ENCODE measurements around the gene ADCY3. TPM values are rescaled to one million over a fixed set of nuclear protein-coding genes. Genes with fewer than 3 reads are reported as not detected.

Gene ADCY3
- total RNA-seq, 1 experiment from 2014 or later, result 25.8 TPM

DNA sequence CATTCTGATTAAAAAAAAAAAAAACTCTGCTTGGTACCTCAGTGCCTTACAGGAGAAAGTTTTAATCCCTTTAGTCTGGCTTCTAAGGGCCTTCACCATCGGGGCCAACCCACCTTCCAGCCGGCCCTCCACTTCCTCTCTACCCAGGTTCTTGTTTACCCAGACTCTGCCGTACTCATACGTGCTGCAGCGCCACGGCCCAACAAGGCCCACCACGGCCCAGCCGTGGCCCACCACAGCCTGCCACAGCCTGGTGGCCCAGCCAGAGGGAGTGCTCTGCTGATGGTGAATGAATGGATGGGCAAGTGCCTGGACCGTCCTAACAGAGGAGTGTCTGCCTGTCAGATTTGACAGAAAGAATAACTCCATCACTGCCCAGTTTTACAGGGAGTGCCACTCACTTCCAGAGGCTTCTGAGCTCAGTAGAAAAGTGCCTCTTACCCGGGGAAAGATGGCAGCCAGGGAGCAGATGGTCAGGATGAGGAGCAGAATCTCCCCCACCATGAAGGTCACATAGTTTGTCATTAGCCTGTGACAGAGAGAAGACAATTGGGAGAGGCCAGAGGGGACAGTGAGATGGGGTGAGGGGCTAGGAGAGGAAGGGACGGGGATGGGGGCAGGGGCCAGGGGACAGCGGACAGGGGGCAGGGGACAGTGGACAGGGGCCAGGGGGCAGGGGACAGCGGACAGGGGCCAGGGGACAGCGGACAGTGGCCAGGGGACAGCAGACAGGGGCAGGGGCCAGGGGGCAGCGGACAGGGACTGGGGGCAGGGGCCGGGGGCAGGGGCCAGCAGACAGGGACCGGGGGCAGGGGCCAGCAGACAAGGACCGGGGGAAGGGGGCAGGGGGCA lies 88.6 kb downstream of the ADCY3 start:
- in situ Hi-C loops (cut with HindIII; ENCODE audit: low pct_unique_long_range_greater_than_20kb, low sequenced_read_pairs), result no loop called here
- DNase-seq (ENCODE audit: low read depth, low spot score), result no peak

DNA sequence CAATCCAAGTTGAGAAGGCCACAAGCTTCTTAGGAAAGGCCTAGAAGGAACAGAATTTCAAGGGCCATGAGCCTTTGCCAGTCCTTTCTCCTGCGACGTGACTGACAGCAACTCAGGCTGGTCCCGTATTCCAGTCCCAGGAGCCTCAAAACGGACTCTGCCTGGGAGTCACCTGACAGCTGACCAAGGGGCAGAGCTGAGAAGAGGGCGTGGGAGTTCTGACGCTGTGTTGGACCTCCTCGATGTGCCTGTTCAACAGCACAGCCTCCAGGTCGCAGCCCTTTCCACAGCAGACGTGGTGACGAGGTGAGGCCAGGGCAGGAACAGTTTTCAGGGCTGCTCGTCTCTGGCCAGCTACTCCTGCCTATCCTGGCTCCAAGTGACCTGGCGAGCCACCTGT lies 89.3 kb downstream of the ADCY3 start:
- DNase-seq (ENCODE audit: low read depth, low spot score), result no peak
- in situ Hi-C loops (cut with HindIII; ENCODE audit: low pct_unique_long_range_greater_than_20kb, low sequenced_read_pairs), result no loop called here

DNA sequence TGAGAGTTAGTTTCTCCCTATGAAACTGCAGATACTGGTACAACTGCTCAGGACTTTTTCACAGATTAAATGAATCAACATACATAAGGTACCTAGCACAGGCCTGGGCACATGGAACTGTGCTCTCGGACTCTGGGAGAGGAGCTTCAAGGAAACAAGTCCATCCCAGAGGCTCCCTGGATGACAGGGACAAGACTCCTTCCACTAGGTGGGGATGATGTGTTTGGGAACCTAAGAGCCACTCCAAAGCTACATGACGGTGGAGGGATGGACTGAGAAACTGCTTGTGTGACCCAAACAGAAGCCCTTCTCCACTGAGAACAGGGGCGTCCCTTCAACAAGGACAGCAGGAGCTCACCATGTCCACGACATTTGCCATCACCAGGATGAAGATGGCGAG lies 89.7 kb downstream of the ADCY3 start:
- in situ Hi-C loops (cut with HindIII; ENCODE audit: low pct_unique_long_range_greater_than_20kb, low sequenced_read_pairs), result no loop called here

DNA sequence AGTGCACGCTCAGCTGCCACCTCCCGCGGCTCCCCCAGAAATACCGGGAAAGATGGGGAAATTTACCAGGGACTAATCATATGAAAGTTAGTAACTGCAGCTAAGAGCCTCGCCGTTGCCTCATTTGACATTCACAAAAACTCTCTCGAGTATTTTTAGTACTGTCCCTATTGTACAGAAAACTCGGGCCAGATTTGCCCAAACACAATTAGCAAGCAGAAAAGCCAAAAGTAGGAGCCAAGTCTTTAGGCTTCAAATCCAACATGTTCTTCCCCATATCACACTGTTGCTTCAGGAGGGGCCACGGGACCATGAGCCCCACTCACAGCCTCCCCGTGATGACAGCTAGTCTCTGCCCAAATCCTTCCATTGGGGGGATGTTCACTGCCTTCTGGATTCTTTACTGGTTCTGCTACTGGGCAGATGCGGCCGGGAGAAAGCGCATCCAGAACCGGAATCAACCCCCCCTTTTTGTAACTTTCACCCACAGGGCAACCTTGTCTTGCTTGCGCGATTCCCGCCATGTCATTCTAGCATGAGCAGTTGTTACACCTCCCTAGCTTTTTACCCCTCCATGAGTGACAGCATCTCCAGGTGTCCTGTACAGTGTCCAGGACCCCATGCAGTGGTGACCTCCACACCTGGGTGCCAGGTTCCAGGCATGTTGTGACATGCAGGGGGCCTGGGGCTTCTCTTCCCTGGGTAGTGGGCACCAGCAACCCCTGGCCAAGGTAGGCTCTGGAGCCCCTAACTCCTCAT lies 91.6 kb downstream of the ADCY3 start:
- in situ Hi-C loops (cut with HindIII; ENCODE audit: low pct_unique_long_range_greater_than_20kb, low sequenced_read_pairs), result no loop called here
- DNase-seq (ENCODE audit: low read depth, low spot score), result no peak

More for the DNA sequence above, 89.7 kb downstream of the ADCY3 start:
- peak; percentile 50 for DNase-seq (ENCODE audit: low read depth, low spot score)

DNA sequence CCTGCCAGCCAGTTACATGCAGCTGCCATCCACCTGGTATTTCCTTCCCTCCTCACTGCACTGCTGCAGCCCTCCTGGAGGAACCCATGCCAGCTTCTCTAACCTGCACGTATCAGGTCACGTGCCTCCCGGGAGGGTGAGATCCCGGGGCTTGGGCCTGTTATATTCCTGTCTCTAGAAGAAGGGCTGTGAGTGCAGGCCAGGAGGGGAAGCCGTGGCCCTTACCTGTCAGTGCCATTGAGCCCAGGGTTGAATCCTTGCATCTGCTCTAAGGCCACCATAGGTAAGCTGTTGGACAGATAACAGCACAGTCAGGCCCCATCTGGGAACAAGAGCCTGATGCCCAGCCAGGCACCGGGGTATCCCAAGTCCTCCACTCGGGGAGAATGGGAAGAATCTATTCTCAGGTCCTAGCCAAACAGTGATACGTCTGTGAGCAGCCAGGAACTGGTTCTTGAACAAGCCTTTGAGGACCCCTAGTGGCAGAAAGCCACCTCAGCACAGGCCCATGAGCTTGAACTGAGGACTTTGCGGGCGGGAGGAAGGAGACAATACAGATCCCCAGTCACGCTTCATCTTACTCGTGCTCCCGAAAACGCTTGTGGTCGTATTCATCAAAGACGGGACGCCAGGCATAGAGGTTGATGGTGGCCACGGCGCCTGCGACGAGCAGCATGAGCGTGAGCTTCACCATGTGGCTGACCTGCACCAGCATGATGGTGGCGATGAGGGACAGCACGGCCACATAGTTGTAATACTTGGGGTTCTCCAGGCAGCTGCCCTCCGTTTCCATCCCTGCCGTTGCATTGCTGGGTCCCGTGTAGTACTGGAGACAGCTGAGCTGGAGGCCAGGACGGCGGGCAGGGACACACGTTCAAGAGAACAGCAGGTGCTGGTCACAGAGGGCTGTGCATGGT lies 92.5 kb downstream of the ADCY3 start:
- peak; percentile 90 for DNase-seq (ENCODE audit: low read depth, low spot score)
- in situ Hi-C loops (cut with HindIII; ENCODE audit: low pct_unique_long_range_greater_than_20kb, low sequenced_read_pairs), result no loop called here

DNA sequence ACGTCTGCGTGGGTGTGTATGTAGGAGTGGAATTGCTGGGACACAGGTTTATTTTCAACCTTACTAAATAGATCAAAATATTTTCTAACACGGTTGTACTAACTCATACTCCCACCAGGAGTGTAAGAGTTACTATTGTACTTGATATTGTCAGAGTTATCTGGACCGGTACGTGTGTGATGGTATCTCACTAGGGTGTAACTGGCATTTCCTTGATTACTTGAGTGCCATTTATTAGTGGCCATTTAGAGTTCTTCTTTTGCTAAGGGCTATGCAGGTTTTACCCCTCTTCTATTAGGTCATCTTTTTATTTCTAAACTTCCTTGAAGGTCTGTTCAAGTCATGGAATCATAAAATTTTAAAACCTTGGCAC lies 93.3 kb downstream of the ADCY3 start:
- no peak for DNase-seq (ENCODE audit: low read depth, low spot score)
- in situ Hi-C loops (cut with HindIII; ENCODE audit: low pct_unique_long_range_greater_than_20kb, low sequenced_read_pairs), result no loop called here

DNA sequence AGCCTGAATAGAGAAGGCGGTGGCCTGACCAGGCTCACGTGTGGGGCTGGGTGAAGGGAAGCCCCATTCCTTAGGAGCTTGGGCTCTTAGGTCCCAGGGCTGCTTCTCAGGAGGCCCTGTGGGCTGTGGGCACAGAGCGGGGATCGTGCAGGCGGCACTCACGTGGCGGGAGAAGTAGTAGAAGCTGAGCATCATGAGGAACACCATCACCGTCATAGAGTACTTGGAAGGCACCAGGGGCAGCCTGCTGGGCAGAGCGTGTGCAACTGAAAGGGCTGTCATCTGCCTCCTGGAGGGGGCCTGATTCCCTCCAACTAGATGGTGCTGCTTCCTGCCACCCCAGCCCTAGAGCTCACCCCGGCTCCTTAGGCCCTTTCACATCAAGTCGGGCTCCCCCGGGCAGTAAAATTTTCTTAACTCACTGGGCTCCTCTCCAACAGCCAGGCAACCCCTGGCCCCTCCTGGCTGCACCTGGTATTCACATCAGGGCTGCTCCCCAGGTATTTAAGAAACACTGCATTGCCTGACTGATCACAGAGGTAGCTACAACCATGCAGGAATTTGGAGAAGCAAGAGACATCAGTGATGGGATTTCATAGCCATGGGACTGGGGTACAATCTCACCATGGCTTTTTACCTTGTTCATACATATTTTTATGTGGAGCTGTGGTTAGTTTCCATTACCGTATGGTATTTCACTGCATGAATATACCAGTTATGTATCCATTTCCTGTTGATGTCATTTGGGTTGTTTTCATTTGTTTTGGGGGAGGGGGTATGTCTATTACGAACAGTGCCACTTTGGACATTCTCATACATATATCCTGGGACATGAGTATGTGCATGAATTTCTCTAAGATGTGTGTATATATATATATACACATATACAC lies 93.9 kb downstream of the ADCY3 start:
- in situ Hi-C loops (cut with HindIII; ENCODE audit: low pct_unique_long_range_greater_than_20kb, low sequenced_read_pairs), result no loop called here
- DNase-seq (ENCODE audit: low read depth, low spot score), result peak; percentile 53

DNA sequence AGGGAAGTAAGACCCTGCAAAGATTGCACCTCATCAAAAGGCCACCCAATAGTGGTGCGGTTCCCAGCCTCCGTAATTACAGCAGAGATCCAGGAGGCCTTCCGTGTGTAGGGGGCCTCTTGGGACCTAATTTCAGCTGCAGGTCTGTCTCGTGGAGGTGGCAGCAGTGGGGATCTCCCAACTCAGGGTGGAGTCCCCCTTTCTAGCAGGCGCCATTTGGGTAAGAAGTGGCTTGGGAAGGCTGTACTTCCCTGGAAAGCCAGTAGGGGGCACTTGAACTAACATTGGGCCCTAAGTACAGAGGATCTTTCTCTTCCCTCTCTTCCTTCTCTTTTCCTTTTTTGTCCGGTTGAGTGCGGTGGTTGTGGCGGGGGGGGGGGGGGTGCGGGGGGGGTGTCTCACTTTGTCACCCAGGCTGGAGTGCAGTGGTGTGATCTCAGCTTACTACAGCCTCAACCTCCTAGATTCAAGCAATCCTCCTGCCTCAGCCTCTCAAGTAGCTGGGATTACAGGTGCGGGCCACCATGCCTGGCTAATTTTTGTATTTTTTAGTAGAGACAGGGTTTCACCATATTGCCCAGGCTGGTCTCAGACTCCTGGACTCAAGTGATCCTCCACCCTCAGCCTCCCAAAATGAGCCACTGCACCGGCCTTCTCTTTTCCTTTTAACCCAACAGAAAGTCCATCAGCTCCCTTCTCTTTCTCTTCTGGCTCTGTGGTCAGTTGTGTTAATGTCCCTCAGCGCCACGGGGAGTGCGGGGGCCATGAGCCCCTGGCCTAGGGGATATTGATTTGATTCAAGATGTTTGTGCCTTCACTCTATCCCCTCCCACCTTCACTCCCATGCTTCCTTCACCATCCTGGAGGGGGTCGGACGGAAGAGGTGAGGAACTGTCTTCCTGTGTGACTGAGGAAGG lies 94.8 kb downstream of the ADCY3 start:
- peak; percentile 53 for DNase-seq (ENCODE audit: low read depth, low spot score)
- in situ Hi-C loops (cut with HindIII; ENCODE audit: low pct_unique_long_range_greater_than_20kb, low sequenced_read_pairs), result no loop called here

DNA sequence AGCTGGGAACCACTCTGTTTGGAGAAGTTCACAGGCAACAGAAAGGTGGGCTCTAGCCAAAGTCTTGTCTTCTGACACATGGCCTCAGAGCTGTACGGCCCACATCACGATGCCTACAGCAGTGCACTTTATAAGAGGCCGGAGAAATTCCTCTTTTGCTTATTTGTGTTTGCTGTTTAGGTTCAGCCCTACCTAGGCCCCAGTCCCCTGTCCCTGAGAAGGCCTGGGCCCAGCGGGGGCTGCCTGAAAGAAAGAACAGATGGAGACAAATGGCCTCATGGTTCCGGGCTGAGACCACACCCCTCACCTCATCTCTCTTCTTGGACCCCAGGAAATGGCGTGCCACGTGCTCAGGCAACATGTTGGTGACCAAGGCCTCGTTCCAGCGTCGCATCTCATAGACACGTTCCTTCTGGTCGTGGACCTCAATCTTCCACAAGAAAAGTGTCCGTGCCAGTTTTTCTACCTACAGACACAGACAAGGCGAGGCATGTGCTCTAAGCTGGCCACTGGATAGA lies 95.9 kb downstream of the ADCY3 start:
- in situ Hi-C loops (cut with HindIII; ENCODE audit: low pct_unique_long_range_greater_than_20kb, low sequenced_read_pairs), result no loop called here
- DNase-seq (ENCODE audit: low read depth, low spot score), result no peak

DNA sequence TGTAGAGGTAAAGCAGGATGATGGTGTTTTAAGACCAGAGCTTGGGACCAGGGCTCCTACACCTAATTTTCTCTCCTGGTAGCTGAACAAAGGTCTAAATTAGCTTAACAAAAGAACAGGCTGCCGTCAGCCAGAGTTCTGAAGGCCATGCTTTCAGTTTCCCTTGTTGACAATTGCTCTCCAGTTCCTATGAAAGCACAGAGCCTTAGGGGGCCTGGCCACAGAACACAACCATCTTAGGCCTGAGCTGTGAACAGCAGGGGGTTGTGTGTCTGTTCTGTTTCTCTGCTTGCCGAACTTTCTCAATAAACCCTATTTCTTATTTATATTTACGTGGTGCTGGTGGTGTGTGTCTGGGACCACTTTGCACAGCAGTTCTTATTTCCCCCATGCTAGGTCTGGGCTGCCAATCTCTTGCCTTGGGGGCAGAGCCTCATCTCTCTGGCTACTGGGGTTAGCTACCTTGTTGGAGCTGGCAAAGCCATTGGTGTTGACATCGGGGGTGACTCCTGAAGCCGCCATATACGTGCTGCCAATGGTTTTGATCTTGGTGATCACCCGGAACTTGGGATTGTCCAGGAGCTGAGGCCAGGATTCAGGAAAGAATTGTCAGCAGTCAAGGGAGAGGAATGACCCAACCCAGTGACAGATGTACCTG lies 97.9 kb downstream of the ADCY3 start:
- peak; percentile 35 for DNase-seq (ENCODE audit: low read depth, low spot score)
- in situ Hi-C loops (cut with HindIII; ENCODE audit: low pct_unique_long_range_greater_than_20kb, low sequenced_read_pairs), result no loop called here

DNA sequence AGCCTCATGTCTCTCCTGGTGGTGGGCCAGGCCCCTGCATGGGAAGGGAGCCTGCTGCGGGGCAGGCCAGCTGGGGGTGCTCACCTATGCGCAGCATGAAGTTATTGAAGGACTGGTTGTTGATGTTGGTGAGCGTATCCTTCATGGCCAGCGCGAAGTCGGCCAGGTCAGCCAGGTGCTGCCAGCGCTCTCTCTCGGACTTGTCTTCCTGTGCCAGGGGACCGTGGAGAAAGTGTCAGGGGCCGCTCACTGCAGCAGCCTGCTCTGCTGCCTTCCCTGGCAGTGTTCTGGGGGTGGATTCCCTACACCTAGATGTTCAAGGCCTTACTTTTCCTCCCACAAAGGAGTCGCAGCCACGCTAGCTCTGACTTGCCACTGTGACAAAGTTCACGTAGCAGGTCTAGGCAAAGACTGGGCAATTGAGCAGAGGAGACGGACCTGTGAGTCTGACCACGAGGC lies 98.6 kb downstream of the ADCY3 start:
- DNase-seq (ENCODE audit: low read depth, low spot score), result no peak
- in situ Hi-C loops (cut with HindIII; ENCODE audit: low pct_unique_long_range_greater_than_20kb, low sequenced_read_pairs), result no loop called here

DNA sequence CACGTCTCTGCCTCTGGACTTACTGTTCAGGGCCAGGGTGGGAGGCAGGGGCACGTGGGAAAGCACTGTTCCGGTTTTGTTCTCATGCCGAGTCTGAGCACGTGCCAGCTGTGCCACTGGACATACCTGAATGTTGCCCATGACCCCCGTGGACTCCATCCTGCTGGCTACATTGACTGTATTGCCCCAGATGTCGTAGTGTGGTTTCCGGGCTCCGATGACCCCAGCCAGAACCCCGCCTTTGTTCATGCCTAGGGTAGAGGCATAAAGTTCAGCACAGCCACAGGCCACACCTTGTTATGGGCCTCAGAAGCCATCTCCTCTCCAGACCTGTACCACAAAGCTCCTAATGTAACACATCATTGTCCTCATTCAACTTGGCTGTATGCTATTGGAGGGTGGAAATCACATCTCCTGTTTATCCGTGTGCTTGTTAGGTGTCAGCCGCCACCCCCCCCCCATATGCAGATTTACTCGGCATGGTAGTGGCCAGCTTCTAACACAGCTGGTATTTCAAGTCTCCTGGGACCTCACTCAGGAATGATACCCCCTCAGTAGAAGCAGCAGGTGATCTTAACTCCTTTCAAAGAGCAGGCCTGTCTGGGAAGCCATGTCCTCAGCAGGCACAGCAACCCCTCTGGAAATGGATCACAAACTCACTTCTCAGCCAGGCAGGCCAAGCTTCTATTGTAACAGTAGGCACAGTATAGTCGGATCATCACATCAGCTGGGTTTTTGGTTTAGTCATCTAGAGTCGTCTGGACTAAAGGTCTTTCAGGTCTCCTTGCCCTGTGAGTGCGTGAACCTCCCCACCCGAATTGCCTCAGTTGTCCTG lies 99.2 kb downstream of the ADCY3 start:
- no peak for DNase-seq (ENCODE audit: low read depth, low spot score)
- in situ Hi-C loops (cut with HindIII; ENCODE audit: low pct_unique_long_range_greater_than_20kb, low sequenced_read_pairs), result no loop called here

DNA sequence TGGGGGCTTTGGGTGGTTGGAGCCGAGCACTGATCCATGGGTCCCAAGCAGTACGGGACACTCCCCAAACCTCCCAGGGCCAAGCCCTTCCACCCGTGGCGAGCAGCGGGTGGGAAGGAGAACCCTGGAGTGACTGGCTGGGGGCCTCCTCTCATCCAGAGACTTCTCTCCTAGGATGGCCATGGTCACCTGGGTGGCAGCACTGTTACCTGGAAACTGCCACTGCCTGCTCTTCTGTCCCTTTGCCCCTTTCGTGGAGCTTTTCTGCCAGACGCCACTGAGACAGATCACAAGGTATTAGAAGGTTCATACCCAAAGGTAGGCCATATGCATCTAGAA lies 99.9 kb downstream of the ADCY3 start:
- DNase-seq (ENCODE audit: low read depth, low spot score), result no peak
- in situ Hi-C loops (cut with HindIII; ENCODE audit: low pct_unique_long_range_greater_than_20kb, low sequenced_read_pairs), result no loop called here

DNA sequence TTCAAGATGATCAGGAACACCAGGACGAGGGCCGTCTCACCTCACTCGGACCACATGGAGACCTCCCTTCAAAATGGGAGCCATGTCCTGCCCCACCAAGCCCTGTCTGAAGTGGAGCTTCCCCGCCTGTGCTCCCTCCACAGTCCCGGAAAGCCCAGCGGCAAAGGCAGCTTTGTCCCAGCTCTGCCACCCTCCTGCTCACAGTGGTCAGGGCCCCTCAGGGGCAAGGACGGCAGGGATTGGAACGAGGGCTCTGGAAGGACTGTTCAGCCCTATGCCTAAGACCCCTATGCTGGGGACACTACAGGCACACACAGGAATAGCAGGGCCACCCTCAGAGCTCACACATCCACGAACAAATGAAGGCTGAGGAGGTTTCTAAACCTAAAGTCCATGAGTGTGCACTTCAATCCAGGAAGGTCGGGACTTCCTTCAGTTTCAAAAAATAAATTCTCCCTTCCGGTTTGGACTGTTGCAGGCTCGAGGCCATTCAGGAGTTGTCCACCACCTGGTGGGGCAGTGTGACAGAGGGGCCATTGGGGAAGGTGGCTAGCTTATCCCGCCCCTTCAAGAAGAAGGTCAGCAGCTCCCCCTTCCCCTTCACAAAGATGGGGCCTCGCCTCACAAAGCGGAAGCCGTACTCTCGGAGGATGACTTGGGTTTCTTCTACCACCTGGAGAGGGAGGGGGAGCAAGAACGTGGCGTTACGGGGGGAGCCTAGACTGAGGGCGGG lies 100.4 kb downstream of the ADCY3 start:
- in situ Hi-C loops (cut with HindIII; ENCODE audit: low pct_unique_long_range_greater_than_20kb, low sequenced_read_pairs), result no loop called here
- no peak for DNase-seq (ENCODE audit: low read depth, low spot score)

All from SK-MEL-5 (cell line).